C4-2B (cell line): Measurements from ENCODE around the gene JAK2.
"Not testable (repeated sequence)": the region's sequence is repeated elsewhere in the genome, so short reads cannot be mapped to it uniquely, and the experiment has no call there.

Experiments used
- H3K27ac ChIP-seq: fragments of 450-650 bp; 2 replicates; pipeline ENCODE4 v1.5.1; 2017
- CTCF ChIP-seq: fragments of 450-650 bp; conservative IDR thresholded peaks from 2 replicates; pipeline ENCODE4 v1.5.1; 2017; ENCODE audit warnings: mild to moderate bottlenecking
- ZFX ChIP-seq: fragments of 450-650 bp; IDR thresholded peaks from 2 replicates; pipeline ENCODE4 v1.6.1; 2017

Gene JAK2

GRCh38 chr9:4943346-4943745, 41.7 kb upstream of the JAK2 start:
- TF ChIP-seq ZFX, result no peak
- TF ChIP-seq CTCF, result no peak
- no peak overlapping the region for H3K27ac ChIP-seq

- H3K27ac ChIP-seq, result not testable (repeated sequence)
These were observed 40.5 kb upstream of the JAK2 start for GRCh38 chr9:4944431-4945211.

- H3K27ac ChIP-seq, result no peak overlapping the region
- TF ChIP-seq CTCF, result no peak
- no peak for TF ChIP-seq ZFX
These were observed 38.1 kb upstream of the JAK2 start for GRCh38 chr9:4946937-4947336.

GRCh38 chr9:4955836-4956235, 29.2 kb upstream of the JAK2 start:
- H3K27ac ChIP-seq, result no peak overlapping the region
- TF ChIP-seq ZFX (no peak), CTCF (no peak)

GRCh38 chr9:4959031-4959430, 26.0 kb upstream of the JAK2 start:
- no peak overlapping the region for H3K27ac ChIP-seq
- TF ChIP-seq ZFX, result no peak
- no peak for TF ChIP-seq CTCF

- TF ChIP-seq CTCF, result no peak
- no peak for TF ChIP-seq ZFX
- no peak overlapping the region for H3K27ac ChIP-seq
These were observed 23.0 kb upstream of the JAK2 start for GRCh38 chr9:4962085-4962484.

GRCh38 chr9:4964540-4964939, 20.5 kb upstream of the JAK2 start:
- no peak overlapping the region for H3K27ac ChIP-seq
- TF ChIP-seq CTCF (no peak), ZFX (no peak)

GRCh38 chr9:4965174-4965821, 19.8 kb upstream of the JAK2 start:
- no peak for TF ChIP-seq CTCF
- no peak for TF ChIP-seq ZFX
- no peak overlapping the region for H3K27ac ChIP-seq
